ENCODE data around the gene SPARC.

Gene SPARC

DNA sequence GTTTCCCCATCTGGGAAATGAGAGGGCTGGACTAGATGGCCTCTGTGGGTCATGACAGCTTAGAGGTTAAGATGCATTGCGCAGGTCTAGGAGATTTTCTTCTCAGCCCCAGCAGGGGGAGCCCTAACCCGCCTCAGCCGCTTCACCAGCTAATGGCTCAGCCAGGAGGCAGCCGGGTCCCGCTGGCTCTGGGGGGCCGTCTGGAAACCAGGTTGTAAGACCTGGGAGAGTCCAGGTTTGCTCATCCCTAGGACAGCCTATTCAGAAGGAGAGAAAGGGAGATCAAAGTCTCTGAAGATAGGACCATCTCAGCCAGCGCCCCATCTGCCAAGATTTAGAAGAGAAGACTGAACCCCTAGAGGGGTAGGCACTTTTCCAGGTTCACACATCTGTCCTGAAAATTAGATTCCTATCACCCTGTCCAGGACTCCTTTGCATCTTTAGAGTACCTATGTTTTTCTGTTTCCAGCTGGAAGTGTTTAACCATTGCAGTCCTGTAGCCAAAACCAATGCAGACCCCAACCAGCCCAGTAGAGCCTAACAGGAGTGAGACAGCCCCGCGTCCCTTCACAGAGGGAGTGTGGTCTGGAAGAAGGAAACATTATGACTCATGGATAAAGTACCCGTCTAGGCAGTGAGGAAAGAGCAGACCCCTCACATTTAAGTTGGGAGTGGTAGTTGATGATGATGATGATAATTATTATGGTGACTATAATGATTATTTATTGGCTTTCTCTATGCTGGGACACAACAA lies 27.5 kb downstream of the SPARC start:
- peak; percentile 92 for DNase-seq (ENCODE audit: low spot score)

DNA sequence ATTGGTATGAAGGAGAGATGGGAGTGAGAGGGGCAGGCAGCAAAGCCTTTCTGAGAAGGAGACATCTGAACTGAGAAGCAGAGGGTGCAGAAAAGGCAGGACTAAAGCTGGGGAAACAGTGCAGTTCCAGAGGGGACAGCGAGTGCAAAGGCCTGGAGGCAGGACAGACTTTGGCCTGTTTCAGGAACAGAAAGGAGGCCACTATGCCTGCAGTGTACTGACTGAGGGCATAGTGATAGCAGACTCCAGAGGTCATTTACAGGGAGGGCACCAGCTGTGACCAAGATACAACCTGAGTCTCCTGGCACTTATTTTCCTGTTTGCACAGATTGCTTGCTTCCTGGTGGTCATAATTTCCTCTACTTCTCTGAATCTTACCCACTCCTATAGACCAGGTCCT lies 29.6 kb downstream of the SPARC start:
- DNase-seq (ENCODE audit: low spot score) = no peak

DNA sequence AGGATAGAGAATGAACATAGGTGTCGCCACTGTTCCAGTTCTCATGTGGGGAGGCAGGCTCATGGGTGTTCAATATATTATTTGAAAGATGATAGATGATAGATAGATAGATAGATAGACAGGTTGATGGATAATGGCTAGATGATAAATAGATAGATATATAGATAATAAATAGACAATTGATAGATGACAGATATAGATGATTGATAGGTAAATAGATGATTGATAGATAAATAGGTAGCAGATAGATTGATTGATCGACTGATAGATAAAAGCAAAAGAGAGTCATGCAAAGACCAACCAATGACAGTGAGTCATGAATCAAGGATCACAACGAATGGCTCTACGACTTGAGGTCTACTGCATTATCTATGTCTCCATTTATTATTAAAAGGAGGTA lies 30.4 kb downstream of the SPARC start:
- no peak for DNase-seq (ENCODE audit: low spot score)

DNA sequence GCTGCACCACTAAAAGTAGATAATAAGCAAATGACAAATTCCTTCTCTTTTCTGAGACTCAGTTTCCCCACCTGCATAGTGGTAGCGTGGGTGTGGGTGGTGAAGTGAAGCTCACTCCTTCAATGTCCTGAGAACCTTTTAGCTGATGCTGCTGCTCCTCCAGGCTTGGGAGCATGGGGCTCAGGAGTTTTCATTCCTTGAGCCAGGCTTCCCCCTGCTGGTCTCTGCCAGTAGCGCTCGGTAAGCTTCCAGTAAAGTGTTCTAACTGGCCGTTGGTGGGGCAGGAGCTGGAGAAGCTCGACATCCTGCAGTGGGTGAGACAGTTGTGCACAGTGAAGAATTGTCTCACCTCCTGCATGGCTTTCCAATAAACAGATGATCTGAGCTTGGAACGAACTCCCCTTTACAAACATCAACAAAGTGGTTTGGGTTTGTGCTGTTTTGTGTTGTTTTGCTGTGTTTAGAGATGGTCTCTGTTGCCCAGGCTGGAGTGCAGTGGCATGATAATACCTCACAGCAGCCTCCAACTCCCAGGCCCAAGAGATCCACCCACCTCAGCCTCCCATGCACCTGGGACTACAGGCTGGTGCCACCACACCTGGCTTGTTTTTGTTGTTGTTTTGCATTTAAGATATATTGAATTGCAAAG lies 34.6 kb downstream of the SPARC start:
- peak; percentile 87 for DNase-seq (ENCODE audit: low spot score)

DNA sequence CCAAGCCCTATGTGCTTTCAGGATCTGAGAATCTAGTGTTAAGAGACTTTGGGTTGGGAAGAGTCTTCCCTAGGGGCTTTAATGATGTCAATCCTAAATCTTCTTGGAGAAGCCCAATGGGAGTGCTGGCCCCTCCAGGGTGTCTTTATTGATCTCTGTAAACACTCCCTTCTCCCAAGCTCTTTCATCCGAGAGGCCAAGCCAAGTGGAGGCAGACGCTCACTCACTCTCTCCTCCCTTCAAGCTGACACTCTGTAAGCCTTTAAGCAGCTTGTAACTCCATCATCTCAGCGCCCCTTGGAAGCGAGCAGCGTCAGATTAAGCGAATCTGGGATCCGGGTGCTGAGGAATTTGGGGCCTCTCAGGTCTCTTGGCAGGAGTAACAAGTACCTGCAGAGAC lies 37.7 kb downstream of the SPARC start:
- DNase-seq (ENCODE audit: low spot score) = peak; percentile 62

DNA sequence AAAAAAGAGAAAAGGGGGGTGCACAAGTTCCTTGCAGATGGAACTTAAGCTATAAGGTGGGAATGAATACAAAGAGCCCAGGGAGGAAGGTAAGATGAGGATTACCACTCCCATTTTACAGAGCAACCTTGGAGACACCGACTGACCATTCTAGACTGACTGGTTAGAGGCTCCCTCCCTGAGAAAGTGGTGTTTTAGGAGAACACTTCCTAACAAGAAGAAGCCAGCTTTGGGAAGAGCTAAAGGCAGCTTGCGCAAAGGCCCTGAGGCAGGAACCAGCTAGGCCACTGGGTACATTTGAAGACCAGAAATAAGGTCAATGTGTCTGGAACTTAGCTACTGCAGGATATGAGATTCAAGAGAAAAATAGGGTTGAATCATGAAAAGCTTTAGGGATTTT lies 38.6 kb downstream of the SPARC start:
- no peak for DNase-seq (ENCODE audit: low spot score)

DNA sequence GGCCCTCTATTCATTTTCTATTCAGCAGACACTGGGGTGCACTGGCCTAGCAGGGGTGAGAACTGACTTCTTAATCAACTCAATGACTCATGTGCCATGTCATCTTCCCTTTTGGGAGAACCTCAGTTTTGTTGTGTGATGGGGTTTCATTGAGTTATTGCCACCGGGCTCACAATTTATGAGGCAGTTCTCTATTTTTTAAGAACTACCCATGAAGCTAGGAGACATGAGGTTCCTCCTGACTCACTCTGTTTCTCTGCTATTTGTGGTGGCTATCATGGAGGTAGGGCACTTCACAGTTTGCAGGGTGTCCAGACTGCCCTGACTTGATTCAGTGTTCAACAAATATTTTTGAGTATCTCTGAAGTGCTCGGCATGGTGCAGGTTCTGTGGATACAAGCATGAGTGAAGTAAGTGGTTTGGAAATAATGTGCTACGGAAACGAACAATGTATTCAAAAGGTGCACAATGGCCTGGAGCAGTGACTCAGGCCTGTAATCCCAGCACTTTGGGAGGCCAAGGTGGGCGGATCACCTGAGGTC lies 39.3 kb downstream of the SPARC start:
- no peak for DNase-seq (ENCODE audit: low spot score)

DNA sequence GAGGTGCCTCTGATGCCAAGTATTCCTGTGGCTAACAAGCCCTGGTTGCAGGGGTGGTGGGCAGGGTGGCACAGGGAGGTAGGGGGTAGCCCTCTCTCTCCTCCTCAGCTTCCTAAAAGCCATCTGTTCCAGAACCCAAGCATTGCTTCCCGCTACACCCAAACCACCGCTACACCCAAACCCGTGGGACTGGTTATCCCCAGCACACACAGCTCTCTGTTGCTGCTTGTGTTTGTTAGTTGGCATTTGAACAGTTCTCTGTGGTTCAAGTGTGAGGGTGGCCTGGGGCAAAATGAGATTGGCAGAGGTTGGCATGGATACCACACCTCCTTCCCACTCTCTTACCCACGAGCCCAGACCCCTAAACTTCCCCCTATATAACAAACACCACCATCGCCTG lies 40.4 kb downstream of the SPARC start:
- DNase-seq (ENCODE audit: low spot score) = no peak

DNA sequence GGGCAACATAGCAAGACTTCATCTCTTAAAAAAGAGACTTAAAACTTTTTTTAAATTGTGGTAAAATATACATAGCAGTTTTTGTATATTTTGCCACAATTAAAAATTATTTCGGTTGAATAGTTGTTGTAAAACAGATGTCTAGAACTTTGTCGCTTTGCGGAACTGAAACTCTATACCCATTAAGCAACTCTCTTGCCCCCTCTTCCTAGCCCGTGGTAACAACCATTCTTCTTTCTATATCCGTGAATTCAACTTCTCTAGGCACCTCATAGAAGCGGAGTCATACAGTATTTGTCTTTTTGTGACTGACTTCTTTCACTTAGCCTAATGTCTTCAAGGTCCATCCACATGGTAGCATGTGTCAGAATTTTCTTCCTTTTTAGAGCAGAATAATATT lies 43.3 kb downstream of the SPARC start:
- DNase-seq (ENCODE audit: low spot score) = no peak

DNA sequence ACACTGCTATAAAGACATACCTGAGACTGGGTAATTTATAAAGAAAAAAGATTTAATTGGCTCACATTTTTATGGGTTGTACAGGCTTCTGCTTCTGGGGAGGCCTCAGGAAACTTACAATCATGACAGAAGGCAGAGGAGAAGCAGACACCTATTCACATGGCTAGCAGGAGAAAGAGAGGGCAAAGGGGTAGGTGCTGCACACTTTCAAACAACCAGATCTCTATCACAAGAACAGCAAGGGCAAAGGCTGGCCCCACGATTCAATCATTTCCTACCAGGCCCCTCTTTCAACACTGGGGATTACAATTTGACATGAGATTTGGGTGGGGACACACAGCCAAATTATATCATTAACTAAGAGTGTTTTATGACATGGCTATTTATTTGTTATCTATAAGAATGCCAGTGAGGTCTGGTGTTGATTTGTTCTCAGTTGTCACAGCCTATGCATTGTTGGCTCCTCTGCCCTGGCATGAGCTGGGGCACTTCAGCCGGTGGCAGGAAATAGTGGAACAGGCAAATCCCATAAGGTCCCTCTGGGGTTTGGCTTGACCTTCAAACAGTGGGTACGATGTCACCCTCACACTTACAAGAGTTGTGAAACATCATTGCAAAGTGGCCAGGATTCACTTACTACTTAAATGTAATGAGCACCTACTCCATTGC lies 44.1 kb downstream of the SPARC start:
- no peak for DNase-seq (ENCODE audit: low spot score)

DNA sequence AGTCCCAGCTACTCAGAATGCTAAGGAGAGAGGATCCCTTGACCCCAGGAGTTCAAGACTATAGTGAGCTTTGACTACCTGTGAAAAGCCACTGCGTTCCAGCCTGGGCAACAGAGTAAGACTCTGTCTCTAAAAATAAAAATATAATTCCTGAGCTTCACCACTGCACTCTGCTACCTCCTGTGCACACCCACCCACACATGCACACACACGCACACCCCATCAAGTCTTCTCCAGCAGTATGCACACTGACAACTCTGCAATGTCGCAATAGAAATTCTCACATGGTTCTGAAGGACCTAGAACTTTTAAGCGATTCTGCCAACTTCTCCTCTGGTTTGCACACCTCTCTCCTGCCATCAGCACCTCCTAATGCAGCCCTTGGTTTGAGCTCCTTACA lies 48.1 kb downstream of the SPARC start:
- no peak for DNase-seq (ENCODE audit: low spot score)

DNA sequence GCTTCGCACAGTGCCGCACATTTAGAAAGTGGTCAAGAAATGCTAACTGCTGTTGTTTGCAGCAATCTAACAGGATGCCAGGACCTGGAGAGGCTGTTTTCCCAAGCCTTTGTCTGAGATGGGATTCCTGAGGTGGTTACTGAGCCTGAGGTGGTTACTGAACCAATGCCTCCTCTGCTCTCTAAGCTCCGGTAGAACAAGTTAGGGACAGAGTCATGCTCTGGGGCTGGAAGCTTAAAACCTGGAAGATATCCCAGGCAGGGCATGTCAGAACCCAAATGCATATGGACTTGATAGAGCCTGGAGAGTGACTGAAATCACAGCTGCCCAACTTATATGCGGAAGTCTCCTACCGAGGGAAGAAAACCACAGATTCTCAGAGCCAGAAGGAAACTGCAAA lies 49.0 kb downstream of the SPARC start:
- no peak for DNase-seq (ENCODE audit: low spot score)

DNA sequence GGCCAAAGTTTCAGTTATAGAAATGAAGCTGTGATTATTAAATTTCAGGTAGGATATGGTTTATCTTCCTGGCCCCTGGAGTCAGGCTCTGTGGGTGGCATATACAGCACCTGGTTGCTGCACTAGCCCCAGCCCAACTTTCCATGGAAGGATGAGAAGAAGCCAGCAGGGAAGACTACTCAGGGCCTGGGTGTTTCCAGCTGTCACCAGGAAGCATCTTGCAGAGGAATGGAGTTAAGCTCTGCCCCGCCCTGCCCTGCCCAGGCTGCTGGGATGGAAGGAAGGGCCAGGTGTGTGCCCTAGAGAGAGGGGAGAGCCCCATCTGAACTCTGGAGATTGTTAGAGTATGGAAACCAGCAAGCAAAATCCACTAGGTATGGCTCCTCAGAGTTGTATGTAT lies 52.8 kb downstream of the SPARC start:
- no peak for DNase-seq (ENCODE audit: low spot score)

DNA sequence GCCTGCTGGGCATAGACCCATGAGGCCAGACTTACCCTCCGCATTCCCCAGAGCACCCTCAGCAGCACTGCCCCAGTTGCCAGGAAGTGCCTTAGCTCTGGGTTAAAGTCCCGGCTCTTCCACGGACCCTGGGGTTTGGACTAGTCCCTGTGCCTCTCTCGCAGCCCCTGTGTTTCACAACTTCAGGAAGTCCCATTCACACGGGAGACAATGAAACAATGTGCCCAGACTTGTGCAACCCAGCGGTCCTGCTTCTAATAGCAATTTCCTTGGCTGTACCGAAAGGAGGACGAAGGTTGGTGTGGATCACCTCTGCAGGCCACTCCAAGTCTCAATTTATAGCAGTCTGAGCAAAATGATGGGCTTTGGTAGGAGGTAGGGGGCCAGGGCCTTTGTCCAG lies 53.8 kb downstream of the SPARC start:
- DNase-seq (ENCODE audit: low spot score) = no peak

DNA sequence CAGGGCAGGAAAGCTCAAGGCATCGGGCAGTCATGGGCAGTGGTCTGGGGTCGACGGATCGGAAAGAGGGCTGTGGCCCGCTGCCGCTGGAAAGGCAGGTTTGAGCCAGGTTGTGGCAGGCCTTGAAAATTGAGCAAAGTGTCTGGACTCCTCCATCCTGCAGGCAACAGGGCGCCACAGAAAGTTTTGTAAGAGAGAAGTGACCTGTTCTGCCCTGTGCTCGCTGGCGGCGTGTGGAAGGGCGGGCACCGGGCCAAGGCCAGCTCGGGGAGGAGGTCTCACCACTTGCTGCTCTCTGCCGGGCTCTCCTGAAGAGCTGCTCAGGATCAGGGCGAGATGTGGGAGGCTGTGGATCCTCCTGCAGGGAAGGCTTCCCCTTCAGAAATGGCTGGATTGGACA lies 54.2 kb downstream of the SPARC start:
- DNase-seq (ENCODE audit: low spot score) = no peak

DNA sequence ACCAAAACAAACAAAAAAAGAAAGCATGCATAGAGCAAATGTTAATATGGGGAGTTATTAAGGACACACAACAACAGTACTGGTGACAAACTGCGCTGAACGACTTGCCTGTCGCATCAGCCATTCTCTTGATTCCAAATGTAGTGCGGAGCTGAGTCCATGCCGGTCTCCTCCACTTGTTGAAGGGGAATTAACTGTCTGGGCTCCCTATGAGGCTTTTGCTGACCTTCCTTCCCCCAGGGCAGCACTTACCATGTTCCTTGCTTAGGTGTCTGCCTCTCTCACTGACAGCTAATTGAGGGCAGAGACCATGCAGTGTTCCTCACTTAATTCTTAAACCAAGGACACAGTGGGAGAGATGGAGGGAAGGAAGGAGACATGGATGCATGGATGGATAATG lies 54.8 kb downstream of the SPARC start:
- no peak for DNase-seq (ENCODE audit: low spot score)

DNA sequence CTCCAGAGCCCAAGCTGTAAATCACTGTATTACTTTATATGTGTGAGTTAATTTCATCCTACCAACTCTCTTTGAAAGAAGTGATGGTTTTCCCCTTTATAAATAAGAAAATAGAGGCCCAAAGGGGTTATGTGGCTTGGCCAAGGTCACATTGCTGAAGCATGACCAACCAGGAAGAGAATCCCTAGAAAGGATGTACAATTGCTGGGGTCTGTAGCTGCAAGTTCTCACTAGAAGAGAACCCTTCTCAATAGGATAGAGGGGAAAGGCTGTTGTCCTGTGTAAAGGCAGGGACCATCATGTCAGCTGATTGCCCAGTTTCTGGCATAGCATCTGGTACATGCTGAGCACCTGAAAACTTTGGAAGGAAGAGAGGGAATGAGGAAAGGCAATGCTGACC lies 56.6 kb downstream of the SPARC start:
- no peak for DNase-seq (ENCODE audit: low spot score)

DNA sequence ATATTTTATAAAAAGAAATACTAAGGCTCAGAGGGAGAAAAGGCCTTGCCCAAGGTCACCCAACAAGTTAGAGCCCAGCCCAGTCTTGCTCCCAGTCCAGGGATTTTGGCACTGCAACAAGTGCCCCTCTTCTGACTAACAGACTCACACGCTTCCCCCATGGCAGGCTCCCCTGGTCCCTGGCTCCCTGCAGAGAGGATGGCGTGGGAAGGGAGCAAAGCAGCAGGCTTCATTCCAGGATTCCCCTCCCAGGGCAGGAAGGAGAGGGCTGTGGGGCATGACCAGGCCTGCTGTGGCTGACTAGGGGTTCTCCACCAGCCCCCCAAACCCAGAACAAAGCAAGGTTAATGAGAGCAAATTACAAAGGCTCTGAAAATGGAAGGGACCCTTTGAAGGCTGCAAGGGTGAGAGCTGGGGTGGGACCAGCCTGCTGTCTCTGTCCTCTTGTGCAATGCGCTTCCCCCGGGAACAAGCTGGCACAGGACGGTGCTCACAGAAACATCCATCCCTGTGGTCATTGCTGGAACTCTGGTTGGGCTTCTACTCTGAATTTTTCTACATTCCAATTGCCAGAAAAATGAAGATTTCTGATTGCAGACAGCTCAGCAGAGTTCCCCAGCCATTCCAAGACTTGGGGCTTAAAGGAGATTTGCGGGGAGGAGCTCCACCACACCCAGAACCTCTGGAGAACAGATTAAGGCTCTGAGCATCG lies 58.4 kb downstream of the SPARC start:
- no peak for DNase-seq (ENCODE audit: low spot score)

DNA sequence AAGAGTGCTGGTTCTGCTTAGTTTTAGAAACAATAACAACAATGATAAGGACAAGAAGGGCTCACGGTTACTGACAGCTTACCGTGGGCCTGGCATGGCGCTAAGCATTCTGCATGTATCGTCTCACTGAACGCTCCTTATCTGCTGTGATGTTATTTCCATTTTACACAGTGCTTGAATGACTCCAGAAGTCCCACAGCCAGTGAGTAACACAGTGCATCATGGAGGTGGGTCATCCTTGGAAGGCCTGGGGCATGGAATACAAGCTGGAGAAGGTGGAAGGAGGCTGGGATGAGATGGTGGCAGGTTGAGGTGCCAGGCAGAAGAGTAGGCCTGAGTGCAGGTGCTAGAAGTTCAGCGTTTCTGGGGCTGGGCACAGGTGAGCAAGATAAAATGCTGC lies 59.1 kb downstream of the SPARC start:
- DNase-seq (ENCODE audit: low spot score) = no peak

DNA sequence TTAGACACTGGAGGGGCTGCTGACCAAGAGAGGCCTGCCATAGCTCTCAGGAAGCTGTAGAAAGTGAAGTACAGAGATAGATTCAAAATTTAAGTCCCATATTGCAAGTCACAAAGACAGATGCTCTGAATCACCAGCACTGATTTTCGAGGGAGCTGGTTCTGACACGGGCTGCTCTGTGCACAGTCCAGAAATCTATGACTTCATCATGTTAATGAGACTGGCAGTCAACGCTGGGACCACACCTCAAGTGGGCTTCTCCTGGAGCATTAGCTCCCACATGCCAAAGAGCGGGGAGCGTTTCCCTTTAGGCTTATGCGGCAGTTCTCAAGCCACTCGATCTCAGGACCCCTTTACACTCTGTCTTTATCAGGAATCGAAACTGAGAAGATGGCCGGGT lies 61.4 kb downstream of the SPARC start:
- DNase-seq (ENCODE audit: low spot score) = no peak

DNA sequence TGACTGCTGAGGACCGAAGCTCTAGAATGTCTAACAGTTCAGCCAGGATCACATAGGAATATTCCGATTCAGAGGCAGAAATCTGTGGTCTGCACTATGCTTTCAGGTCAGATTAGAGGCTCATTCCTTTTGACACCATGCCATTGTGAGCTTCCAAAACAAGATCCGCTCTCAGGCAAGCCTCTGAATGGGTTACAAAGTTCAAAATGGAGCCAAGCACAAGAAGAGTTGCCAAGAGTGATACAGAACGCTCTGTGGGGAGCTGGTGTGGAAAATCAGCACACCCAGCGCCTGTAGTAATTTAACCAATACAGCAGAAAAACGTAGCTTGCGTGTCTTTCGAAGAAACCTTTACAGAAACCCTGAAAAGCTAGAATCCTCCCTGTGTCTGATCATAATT lies 62.2 kb downstream of the SPARC start:
- no peak for DNase-seq (ENCODE audit: low spot score)

DNA sequence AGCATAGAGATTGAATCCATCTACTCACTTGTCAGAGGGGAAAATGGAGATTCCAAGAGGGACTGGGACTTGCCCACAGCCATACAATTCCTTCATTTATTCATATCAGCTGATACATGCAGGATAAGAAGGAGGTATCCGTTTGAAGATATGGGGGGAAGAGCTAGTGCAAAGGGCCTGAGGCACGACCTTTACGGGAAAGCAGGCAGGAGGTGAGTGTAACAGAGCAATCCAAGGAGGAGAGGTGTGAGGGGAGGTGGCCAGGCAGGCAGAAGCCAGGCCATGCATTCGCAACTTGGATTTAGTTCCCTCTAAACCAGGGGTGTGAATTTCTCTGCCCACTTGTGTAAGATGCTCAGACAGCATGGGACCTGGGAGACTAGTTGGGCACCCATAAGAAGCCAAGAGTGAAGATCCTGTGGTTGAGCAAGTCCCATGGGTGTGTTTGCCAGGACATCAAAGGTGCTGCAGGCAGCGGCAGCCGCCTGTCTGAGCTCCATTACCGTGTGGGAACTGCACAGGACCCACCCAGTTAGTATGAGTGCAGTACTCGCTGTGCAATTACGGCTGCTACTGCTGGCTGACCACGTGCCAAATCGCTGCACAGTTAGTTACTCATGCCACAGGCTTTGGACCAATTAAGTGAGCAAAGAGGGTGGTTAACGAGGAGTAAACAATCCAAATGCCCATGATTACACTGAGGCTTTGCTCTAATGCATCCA lies 64.2 kb downstream of the SPARC start:
- no peak for DNase-seq (ENCODE audit: low spot score)

Measured in ecto neural progenitor cell (in vitro differentiated cells).